ENCODE results near the gene MMP14. TPM values are rescaled to one million over a fixed set of nuclear protein-coding genes. Genes with fewer than 3 reads are reported as not detected.
"Not testable (repeated sequence)": the region's sequence is repeated elsewhere in the genome, so short reads cannot be mapped to it uniquely, and the experiment has no call there.

The MMP14 gene
- total RNA-seq = 171 TPM

DNA sequence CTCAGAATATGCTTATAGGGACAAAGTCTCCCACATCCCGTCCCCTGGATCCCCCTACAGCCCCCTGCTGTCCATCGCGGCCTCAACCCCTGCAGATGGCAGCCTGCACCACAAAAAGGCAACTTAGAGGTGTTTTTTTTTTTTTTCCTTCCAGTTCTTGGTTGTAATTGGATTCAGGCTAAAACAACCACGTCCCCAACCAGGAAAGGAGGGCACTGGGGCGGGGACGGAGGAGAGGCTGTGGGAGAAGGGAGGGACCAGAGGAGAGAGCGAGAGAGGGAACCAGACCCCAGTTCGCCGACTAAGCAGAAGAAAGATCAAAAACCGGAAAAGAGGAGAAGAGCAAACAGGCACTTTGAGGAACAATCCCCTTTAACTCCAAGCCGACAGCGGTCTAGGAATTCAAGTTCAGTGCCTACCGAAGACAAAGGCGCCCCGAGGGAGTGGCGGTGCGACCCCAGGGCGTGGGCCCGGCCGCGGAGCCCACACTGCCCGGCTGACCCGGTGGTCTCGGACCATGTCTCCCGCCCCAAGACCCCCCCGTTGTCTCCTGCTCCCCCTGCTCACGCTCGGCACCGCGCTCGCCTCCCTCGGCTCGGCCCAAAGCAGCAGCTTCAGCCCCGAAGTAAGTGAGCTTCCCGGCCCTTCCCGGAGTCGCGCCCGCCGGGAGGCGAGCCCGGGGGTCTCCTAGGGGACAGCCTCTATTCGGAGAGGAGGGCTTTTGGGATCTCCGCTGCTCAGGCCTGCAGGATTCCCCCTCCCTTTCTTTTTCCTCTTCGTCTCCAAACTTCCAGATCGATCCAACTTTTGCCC lies at the start of gene MMP14:
MMP14 (plus strand) TSS at position 285 of the 813 bp plus-strand sequence; CDS start at position 518, 233 bp downstream.
- peak; percentile 89 for DNase-seq

DNA sequence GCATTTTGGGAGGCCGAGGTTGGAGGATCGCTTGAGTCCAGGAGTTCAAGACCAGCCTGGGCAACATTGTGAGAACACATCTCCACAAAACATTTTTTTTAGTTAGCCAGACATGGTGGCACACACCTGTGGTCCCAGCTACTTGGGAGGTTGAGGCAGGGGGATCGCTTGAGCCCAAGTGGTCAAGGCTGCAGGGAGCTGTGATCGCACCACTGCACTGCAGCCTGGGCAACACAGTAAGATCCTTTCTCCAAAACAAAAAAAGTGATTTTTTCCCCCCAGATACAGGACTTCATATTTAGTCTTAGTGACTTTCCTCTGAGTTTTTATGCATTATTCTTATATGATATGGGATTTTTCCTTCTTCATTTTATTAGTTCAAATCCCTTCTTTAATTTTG lies 49.7 kb upstream of the MMP14 start:
- no peak for DNase-seq

DNA sequence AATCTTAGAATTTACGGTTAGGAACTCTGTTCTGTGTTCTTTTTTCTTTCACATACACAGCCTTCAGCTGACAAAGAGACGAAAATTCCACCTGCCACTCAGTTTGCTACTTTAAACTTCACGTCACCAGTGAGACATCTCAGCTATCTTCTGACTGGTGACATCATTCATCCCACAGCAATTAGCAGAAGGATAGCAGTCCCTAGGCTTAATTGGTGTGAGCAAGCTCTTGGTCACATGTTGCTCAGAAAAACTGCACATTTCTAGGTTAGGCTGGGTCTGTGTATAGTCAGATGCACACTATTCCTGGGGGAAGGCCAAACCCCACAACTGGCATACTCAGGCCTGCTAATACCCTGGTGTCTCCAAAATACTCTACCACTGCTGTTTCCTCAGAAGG lies 45.1 kb upstream of the MMP14 start:
- no peak for DNase-seq

DNA sequence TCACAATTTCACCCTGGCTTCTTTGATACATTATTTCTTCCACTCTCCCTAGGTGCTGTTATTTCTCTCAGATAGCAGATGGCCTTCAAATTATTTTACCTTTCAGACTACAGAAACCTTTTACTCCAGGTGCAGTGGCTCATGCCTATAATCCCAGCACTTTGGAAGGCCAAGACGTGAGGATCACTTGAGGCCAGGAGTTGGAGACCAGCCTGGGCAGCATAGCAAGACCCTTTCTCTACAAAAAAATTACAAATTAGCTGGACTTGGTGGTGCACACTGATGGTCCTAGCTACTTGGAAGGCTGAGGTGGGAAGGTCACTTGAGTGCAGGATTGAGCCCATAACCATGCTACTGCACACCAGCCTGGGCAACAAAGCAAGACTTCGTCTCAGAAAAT lies 44.2 kb upstream of the MMP14 start:
- DNase-seq = no peak

DNA sequence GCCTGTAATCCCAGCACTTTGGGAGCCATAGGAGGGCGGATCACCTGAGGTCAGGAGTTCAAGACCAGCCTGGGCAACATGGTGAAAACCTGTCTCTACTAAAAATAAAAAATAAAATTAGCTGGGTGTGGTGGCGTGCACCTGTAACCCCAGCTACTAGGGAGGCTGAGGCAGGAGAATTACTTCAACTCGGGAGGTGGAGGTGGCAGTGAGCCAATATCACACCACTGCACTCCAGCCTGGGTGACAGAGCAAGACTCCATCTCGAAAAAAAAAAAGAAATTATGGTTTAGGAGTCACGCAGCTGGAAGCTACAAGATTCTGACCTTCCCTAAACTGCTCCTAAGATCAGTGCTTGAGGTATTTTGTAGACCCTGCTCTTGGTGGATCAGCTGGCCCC lies 42.8 kb upstream of the MMP14 start:
- not testable (repeated sequence) for DNase-seq

DNA sequence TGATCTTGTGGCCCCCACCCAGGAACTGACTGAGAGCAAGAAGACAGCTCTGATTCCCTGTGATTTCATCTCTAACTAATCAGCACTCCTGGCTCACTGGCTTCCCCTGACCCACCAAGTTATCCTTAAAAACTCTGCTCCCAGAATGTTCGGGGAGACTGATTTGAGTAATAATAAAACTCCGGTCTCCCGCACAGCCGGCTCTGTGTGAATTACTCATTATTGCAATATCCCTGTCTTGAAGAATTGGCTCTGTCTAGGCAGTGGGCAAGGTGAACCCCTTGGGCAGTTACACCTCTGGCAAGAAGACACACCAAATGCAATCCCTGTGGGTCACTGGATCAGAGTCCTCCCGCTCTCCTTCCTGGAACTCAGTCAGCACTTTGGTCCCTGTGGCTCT lies 42.4 kb upstream of the MMP14 start:
- no peak for DNase-seq

DNA sequence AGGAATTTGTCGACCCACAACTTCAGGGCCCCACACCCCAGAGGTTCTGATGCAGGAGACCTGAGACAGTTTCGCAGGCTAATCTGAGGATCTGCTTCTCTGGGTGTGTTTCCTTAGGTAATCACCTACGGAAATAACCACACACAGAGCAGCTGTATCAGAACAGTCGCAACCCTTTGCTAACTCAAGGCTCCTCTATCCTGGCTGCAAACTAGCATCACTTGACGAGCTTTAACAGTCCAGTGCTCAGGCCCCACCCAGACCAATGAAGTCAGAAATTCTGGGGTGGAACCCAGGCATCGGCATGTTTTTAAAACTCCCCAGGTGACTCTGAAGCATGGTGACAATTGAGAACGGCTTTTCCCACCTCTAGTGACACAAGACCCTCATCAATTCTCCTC lies 41.8 kb upstream of the MMP14 start:
- DNase-seq = no peak

DNA sequence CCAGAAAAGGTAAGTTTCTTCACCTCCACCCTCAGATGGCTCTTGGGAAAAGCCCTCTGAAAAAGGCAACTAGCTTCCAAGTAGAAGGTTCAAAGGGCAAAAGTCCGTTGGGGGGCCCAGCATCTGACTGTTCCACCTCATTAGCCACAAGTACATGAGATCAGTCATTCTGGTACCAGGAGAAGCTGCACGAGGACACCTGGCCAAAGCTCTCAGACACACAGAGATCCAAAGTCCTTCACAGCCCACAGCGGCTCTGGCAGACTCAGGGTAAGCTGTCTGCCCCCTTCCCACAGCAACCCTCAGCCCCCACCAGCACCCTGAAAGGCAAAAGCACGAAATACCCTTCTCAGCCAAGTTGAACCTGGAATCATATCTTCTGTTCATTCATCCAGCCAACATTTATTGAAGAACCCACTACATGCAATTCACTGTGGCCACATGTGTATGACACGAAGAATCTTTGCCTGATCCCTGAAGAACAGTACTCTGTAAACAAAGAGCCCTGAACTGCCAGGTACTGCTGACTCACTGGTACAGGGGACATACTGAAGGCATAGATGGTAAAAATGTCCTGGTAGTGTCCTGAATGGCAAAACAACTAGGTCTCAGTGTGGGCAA lies 40.2 kb upstream of the MMP14 start:
- DNase-seq = no peak

DNA sequence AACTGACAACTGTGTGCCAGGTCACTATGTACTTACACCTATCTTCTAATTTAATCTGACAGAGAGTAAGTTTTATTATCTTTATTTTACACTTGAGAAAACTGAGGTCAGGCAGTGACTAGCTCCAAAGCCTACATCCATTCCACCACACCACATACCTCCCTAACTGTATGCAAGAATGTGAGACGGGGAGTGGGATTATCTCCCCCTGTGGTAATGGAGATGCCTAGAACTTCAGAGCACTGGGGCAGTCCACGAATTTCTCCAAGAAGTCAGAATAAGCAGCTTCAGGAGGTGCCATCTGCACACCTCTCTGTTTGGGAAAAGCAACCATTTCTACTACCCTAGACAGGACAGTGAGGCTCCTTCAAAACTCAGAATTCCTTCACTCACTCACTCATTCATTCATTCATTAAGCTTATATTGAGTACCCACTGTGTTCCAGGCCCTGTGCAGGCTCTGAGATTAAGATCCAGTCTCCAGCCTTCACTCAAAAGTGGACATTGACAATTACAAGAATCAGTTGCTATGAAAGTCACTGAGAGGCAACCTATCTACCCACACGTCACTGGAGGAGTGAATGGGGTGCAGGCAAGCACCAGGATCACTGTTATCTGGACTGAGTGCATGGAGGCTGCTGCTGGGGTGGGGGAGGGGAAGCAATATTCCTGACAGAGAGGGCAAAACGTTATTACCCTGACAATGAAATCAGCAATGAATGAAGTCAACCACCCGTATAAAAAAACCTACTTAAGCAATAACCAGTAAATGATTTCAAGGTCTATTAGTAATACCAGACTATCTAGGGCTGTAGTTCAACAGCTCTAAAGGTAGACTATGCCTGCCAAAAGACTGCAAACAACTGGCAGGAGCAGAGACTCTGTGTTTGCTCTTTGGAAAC lies 39.1 kb upstream of the MMP14 start:
- no peak for DNase-seq

DNA sequence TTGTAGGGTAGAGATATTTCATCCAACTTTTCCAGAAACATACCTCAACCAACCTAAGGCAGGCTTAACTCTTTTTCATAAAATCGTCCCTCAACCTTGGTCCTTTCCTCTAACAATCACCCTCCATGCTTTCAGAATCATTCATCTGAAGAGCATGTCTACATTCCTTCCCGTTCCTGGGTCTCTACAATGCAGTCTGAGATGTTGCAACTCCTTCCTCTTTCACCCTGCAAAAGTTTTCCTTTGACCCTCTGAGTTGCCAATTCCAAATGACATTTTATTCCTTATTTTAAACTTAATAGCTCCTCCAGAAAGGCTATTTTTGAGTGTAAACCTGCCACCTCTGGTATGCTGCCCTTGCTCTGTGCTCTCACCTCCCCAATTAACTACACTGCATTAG lies 37.9 kb upstream of the MMP14 start:
- DNase-seq = no peak

DNA sequence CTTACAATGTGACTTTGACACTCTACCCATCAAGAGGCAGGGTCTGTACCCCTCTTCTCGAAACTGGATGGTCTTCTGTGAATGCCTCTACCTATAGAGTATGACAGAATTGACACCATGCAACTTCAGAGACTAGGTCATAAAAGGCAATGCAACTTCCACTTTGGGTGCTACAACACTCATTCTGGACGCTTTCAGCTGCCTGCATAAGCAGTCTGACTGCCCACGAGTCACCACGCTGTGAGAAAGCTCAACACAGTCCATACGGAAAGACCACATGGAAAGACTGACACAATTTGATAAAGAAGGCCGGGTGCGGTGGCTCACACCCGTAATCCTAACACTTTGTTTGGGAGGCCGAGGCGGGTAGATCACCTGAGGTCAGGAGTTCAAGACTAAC lies 36.0 kb upstream of the MMP14 start:
- no peak for DNase-seq

DNA sequence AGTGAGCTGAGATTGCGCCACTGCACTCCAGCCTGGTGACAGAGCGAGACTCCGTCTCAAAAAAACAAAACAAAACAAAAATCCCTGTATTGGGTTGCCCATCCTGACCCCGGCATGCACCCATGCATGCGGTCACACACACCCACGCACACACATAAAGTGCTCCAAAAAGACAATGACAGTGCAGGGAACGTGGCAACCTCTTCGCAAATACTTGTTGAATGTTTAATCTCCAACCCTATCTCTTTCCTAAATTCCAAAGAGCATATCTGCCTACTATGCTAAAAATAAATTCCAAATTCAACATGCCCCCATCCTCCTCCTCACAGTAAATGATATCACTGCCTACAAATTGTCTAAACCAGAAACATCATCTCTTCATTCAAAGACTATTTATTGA lies 34.7 kb upstream of the MMP14 start:
- DNase-seq = no peak

DNA sequence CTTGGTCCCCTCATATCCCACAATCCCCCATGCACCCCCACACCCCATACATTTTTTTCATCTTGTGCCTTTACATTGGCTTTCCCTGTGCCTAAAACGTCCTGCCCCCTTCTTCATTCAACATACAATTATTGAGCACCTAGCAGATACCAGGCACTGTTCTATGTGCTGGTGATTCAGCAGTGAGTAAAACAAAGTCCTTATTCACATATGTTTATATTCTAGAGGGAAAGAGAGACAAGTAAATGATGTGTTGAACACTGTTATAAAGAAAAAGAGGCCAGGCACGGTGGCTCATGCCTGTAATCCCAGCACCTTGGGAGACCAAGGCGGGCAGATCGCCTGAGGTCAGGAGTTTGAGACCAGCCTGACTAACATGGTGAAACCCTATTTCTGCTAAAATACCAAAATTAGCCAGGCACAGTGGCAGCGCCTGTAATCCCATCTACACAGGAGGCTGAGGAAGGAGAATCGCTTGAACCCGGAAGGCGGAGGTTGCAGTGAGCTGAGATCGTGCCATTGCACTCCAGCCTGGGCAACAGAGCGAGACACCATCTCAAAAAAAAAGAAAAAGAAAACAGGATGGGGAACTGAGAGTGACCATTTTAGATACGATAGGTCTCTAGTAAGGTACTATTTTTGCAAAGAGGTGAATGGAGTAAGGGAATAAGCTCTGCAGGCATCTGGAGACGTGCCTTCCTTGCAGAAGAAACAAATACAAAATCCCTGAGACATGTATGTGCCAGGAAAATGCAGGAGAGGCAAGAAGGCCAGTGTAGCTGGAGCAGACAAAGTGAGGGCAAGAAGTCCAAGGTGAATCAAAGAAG lies 33.3 kb upstream of the MMP14 start:
- no peak for DNase-seq

DNA sequence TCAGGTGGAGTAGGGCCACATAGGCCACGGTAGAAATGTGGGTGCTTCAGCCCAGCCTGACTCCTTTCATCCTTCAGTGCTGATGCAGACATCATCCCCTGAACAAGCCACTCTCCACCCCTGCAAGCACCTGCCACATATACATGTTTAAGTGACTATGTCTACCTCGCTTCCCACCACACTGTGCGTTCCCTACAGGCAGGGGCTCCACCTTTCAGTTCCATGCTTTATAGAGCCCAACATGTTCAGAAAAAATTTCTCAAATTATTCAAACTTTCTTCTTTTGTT lies 32.8 kb upstream of the MMP14 start:
- DNase-seq = no peak

DNA sequence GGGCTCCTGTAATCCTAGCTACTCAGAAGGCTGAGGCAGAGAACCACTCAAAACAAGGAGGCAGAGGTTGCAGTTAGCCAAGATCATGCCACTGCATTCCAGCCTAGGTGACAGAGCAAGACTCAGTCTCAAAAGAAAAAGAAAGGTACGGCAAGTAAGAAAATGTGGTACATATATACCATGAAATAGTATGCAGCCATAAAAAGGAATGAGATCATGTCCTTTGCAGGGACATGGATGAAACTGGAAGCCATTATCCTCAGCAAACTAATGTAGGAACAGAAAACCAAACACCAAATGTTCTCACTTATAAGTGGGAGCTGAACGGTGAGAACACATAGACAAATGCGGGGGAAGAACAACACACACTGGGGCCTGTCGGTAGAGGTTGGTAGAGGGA lies 31.1 kb upstream of the MMP14 start:
- DNase-seq = not testable (repeated sequence)

DNA sequence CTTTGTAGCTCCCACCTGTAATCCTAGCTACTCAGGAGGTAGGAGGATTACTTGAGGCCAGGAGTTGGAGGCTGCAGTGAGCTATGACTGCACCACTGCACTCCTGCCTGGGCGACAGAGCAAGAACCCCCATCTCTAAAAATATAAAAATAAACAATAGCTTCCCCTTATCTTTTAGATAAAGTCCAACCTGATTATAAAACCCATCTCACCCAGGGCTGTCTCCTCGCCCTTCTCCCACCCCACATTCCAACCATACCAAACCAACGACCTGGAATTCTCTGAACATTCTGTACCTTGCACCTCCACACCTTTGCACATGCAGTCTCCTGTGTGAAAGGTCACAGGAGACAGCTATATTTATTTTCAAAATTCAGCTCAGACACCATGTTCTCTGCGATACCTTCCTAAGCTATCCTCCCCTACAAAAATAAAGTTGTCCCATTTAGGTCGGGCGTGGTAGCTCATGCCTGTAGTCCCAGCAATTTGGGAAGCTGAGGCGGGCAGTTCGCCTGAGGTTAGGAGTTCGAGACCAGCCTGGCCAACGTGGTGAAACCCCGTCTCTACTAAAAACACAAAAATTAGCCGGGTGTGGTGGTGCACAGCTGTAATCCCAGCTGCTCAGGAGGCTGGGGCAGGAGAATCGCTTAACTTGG lies 28.8 kb upstream of the MMP14 start:
- no peak for DNase-seq

DNA sequence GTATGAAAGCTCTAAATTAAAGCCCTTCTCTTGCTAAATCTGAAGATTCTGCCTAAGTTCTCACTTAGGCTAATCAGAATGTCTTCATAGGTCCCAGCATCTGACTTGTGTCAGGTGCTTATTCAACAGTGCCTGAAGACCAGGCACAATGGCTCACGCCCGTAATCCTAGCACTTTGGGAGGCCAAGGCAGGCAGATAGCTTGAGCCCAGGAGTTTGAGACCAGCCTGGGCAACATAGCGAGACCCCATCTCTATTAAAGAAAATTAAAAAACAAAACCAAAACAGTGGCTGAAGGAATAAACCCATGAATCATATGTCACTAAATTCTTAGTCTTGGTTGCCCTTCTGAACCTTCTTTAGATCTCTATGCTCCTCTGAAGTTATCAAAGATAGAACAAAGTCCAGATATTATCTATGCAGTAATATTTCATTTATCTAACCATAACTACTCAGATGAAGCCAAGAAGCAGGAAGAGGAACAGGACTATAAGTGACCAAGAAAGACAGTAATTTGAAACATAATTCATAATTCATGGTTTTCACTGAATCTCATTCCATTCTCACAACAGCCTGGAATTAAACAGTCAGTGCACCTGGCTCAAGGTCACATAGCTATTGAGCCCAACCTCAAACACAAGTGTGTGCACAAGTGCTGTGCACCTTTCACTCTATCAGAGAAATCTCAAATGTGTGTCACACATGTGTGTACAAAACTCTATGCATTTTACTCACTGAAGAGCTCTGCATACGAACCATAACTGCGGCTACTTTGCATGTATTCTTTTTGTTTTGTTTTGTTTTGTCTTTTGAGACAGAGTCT lies 27.8 kb upstream of the MMP14 start:
- DNase-seq = no peak

DNA sequence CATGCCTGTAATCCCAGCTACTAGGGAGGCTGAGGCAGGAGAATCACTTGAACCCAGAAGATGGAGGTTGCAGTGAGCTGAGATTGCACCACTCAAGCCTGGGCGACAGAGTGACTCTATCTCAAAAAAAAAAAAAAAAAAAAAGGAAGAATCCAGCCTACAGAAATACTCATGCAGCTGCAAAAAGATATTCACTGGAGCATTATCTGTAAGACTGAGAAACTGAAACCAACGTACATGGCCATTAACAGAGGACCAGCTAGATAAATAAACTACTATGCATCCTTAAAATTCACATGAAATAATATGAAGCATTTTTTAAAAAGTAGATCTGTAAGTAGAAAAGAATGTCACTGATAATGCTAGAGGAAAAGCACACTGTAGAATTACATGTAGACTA lies 24.7 kb upstream of the MMP14 start:
- no peak for DNase-seq

DNA sequence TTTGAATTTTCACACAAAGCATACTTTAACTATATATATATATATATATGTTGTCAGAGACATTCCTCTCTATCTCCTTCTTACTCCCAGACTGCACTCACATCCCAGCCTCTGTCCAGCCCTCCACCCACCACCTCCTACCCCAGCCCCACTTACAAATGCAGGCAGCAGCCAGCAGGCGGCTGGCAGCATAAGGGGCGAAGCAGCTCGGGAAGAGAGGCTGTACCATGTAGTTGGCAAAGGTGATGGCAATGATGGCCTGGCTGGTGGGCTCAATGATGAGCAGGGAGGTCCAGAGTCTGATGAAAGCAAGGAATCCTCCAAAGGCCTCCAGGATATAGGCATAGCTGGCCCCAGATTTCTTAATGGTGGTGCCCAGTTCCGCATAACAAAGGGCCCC lies 23.6 kb upstream of the MMP14 start:
- DNase-seq = no peak

DNA sequence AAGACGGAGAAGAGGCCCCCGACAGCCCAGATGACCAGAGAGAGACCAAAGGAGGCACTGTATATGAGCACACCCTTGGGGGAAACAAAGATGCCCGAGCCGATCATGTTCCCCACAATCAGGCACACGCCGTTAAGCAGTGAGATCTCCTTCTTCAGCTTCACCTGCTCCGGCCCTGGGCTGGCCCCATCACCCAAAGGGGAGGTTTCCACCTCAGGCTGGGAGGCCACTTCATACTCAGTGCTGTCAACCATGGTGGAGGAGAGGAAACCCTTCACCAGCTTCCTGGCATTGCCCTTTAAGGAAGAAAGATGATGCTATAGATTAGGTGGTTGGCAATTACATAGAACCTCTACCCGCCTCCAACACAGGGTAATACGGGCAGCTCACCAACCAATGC lies 23.2 kb upstream of the MMP14 start:
- no peak for DNase-seq

DNA sequence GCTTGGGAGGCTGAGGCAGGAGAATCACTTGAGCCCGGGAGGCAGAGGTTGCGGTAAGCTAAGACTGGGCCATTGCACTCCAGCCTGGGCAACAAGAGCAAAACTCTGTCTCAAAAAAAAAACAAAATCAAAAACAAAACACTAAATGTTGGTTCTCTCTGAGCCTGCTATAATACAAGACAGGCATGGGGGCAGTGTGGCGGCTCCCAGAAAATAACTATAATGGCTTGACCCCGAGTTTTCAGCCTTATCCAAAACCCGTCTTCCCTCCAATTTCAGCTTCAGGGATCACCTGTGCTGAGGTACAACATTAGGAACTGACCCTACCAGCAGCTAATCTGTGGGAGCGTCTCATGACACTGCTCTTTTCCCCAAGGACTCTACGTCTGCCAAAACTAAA lies 22.0 kb upstream of the MMP14 start:
- no peak for DNase-seq

Measured in skin of body (tissue), 2 donors.